ENCODE results near the gene SYT15. TPM values are rescaled to one million over a fixed set of nuclear protein-coding genes. Genes with fewer than 3 reads are reported as not detected.
"Not testable (repeated sequence)": the region's sequence is repeated elsewhere in the genome, so short reads cannot be mapped to it uniquely, and the experiment has no call there.

Gene SYT15
- total RNA-seq, 2 experiments from 2014 or later = 0.51 to 0.71 TPM

DNA sequence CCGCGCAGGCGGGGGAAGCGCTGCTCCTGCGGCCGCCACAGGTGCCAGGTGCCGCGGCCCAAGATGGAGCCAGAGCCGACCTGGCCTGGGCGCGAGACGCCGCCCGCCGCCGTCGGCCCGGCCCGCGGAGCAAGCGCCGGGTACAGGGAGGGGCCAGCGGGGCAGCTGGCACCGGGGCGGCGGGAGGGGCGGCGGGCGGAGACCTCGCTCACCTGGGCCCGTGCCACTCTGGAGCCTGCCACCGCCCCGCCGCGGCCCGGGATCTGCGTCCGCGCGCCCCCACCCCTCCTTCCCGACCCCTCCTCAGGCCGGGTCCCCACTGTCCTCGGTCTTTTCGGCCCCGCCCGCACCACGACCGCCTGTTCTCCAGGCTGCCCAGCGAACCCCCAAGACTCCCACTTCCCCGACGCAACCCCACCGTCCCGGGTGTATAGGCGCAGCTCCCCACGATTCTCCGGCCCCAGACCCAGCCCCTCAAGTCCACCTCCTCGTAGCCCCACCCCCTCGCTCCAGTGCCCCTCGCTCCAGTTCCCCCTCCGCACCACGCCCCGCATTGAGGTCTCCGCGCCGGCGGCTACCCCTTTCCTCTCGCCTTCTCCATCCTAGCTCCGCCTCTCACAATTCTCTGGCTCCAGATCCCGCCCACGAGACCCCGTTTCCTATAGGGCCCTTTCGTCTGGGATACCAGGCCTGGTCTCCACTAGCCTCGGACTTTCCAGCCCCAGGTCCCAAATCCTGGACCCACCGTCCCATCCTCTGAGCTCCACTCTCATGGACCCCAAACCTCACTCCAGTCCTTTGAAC is 22.2 kb upstream of the SYT15 start, which contains the start of gene GPRIN2:
Gene GPRIN2, minus strand, starts transcription at position 144 of the 804 bp plus-strand sequence. CDS start 5,922 bp downstream, outside the sequence.
- DNase-seq = peak; percentile 10
- Mint-ChIP-seq H3K9me3 (no peaks in the 10 kb centered on the region), H3K36me3 (no peaks in the 10 kb centered on the region), H3K27me3 (peaks cover 6% of the 10 kb centered on the region), H3K4me1 (ENCODE audit: low read depth) (peaks cover 7% of the 10 kb centered on the region), H3K4me3 (peak within 1 kb of the TSS; percentile 38), H3K27ac (no peak within 1 kb of the TSS)
- intact Hi-C loops (cut with micrococcal nuclease) = no loop called here
- ChIA-PET POLR2A (no interaction called here), CTCF (no interaction called here)

DNA sequence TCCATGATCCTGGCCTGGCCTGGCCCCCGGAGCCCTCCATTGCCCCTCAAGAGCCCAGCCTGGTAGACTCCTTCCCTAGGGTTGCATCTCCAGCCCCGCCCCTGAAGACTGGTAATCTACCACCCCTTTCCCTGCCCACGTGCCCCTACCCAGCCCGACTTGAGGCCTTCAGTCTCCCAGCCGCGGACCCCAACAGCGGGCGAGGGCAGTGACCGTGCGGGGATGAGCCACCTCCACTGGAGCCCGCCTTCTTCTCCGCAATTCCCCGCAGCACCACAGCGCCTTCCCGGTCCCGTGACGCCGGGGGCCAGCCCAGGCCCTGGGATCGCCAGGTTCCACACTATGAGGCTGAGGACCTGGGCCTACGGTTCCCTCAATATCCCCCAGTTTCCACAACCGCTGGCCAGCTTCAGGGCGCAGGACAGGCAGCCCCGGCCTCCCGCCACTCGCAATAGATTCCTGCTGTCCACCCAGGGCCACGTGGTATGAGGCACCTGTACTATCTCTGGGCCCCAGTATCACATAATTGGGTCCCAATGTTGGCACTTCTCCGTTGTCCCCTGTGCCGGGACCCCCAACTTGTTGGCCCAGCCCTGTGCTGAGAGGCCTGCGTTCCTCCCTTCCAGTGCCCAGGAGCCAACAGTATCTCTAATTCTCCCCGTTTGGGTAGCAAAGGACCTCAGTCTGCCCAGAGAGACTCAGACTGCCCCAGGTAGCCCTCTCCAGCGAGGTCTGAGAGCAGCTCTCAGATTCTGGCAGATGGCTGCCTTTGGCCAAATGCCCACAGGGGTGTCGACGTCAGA is 21.4 kb upstream of the SYT15 start:
- ChIA-PET CTCF (no interaction called here), POLR2A (no interaction called here)
- no peaks in the 10 kb centered on the region for H3K9me3 Mint-ChIP-seq
- H3K27me3 Mint-ChIP-seq = peaks cover 6% of the 10 kb centered on the region
- H3K4me3 Mint-ChIP-seq = peak overlapping the region; percentile 38
- intact Hi-C loops (cut with micrococcal nuclease) = no loop called here
- no peak overlapping the region for H3K27ac Mint-ChIP-seq
- DNase-seq = peak; percentile 8
- no peaks in the 10 kb centered on the region for H3K36me3 Mint-ChIP-seq
- peaks cover 7% of the 10 kb centered on the region for H3K4me1 Mint-ChIP-seq (ENCODE audit: low read depth)

DNA sequence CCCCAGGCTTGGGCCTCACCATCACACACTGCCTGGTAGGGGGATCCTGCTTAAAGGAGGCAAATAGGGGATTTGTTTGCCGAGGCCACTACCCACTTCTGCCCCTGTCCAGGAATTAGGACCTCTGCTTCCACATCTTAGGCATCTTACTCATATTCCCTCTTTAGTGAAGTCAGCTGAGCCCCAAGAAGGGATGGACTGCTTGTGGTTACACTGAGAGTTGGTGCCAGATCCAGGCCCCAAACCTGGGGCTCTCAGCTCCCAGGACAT is 20.9 kb upstream of the SYT15 start:
- Mint-ChIP-seq H3K4me1 (ENCODE audit: low read depth) (peaks cover 7% of the 10 kb centered on the region), H3K36me3 (no peaks in the 10 kb centered on the region), H3K27ac (no peak overlapping the region), H3K4me3 (no peak overlapping the region), H3K27me3 (peaks cover 6% of the 10 kb centered on the region), H3K9me3 (no peaks in the 10 kb centered on the region)
- peak; percentile 8 for DNase-seq
- POLR2A ChIA-PET = no interaction called here
- CTCF ChIA-PET = no interaction called here
- intact Hi-C loops (cut with micrococcal nuclease) = no loop called here

GRCh38 chr10:46558392-46559185 is 20.3 kb upstream of the SYT15 start:
- Mint-ChIP-seq H3K4me1 (ENCODE audit: low read depth) (peaks cover 7% of the 10 kb centered on the region), H3K27me3 (peaks cover 6% of the 10 kb centered on the region), H3K36me3 (no peaks in the 10 kb centered on the region), H3K4me3 (no peak overlapping the region), H3K27ac (no peak overlapping the region), H3K9me3 (no peaks in the 10 kb centered on the region)
- POLR2A ChIA-PET = no interaction called here
- peak; percentile 9 for DNase-seq
- CTCF ChIA-PET = no interaction called here
- intact Hi-C loops (cut with micrococcal nuclease) = no loop called here

GRCh38 chr10:46559231-46559671 is 19.7 kb upstream of the SYT15 start:
- Mint-ChIP-seq H3K36me3 (no peaks in the 10 kb centered on the region), H3K4me3 (no peak overlapping the region), H3K4me1 (ENCODE audit: low read depth) (peaks cover 7% of the 10 kb centered on the region), H3K27me3 (peaks cover 6% of the 10 kb centered on the region), H3K27ac (no peak overlapping the region), H3K9me3 (no peaks in the 10 kb centered on the region)
- intact Hi-C loops (cut with micrococcal nuclease) = no loop called here
- ChIA-PET CTCF (interaction anchor here (1.0 kb wide), 1 partner anchor 14 kb away, joined by 3 read pairs; no protein-coding TSS in a partner anchor), POLR2A (no interaction called here)
- no peak for DNase-seq

DNA sequence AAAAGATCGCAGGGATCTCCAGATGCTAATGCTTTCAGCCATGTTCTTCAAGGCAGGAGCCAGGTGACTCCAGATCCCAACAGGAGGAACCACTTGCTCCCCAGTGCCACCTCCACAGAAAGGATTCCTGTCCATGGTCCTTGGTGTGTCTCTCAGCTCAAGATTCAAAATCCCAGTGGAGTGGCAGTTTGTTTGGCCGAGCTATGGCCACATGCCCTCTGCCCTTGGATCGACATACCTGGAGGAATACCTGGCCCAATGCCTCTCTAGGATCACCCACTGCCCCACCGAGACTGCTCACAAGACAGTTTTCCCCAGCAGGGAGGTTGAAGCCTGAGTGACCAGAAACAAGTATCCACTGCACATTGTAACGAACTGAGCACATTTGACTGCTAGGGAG is 18.5 kb upstream of the SYT15 start:
- ChIA-PET CTCF (interaction anchor here (0.6 to 1.0 kb wide), 2 partner anchors 15 to 20 kb away, joined by 3 to 4 read pairs; no protein-coding TSS in a partner anchor), POLR2A (no interaction called here)
- H3K27ac Mint-ChIP-seq = no peak overlapping the region
- no peak overlapping the region for H3K4me3 Mint-ChIP-seq
- H3K36me3 Mint-ChIP-seq = no peaks in the 10 kb centered on the region
- H3K27me3 Mint-ChIP-seq = peaks cover 6% of the 10 kb centered on the region
- peaks cover 7% of the 10 kb centered on the region for H3K4me1 Mint-ChIP-seq (ENCODE audit: low read depth)
- H3K9me3 Mint-ChIP-seq = no peaks in the 10 kb centered on the region
- DNase-seq = no peak
- intact Hi-C loops (cut with micrococcal nuclease) = no loop called here

GRCh38 chr10:46560952-46561351 is 18.0 kb upstream of the SYT15 start:
- CTCF ChIA-PET = no interaction called here

GRCh38 chr10:46565591-46566332 is 13.2 kb upstream of the SYT15 start:
- H3K4me1 Mint-ChIP-seq (ENCODE audit: low read depth); POLR2A ChIA-PET; H3K27ac Mint-ChIP-seq; H3K36me3 Mint-ChIP-seq; H3K27me3 Mint-ChIP-seq; intact Hi-C loops (cut with micrococcal nuclease); H3K9me3 Mint-ChIP-seq; H3K4me3 Mint-ChIP-seq: not testable (repeated sequence)
- CTCF ChIA-PET = interaction anchor here (1.3 kb wide), 1 partner anchor 338 kb away, joined by 3 read pairs; no protein-coding TSS in a partner anchor
- DNase-seq = peak; percentile 69

More at GRCh38 chr10:46560952-46561351, 18.0 kb upstream of the SYT15 start:
- intact Hi-C loops (cut with micrococcal nuclease) = no loop called here
- no peak for DNase-seq
- no peak overlapping the region for H3K4me3 Mint-ChIP-seq
- POLR2A ChIA-PET = no interaction called here
- peaks cover 5% of the 10 kb centered on the region for H3K4me1 Mint-ChIP-seq (ENCODE audit: low read depth)
- no peaks in the 10 kb centered on the region for H3K36me3 Mint-ChIP-seq
- peaks cover 2% of the 10 kb centered on the region for H3K27me3 Mint-ChIP-seq
- no peak overlapping the region for H3K27ac Mint-ChIP-seq
- no peaks in the 10 kb centered on the region for H3K9me3 Mint-ChIP-seq

GRCh38 chr10:46567151-46567550 is 11.8 kb upstream of the SYT15 start:
- H3K27me3 Mint-ChIP-seq; intact Hi-C loops (cut with micrococcal nuclease); H3K9me3 Mint-ChIP-seq; H3K27ac Mint-ChIP-seq; H3K4me1 Mint-ChIP-seq (ENCODE audit: low read depth); CTCF ChIA-PET; H3K36me3 Mint-ChIP-seq; POLR2A ChIA-PET; DNase-seq; H3K4me3 Mint-ChIP-seq: not testable (repeated sequence)

GRCh38 chr10:46570655-46571054 is 8.3 kb upstream of the SYT15 start:
- H3K4me3 Mint-ChIP-seq; intact Hi-C loops (cut with micrococcal nuclease): not testable (repeated sequence)

DNA sequence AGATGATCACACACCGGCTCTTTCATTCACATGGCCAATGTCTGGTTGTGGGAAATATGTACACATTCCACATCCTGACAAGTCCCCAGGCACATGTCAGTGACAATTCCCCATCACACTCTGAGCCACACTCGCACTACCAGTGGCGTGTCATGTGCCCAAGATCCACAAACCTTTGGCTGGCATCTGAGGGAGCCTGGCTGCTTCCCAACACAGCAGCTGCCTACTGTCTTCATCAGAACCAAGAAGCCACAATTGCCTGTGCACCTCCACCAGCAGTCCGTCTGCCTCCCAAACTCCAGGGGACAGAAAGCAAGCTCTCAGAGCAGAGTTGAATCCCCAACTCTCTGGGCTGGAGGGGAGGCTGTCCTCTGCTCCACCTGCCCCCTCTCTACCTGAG is 6.2 kb upstream of the SYT15 start:
- H3K9me3 Mint-ChIP-seq; intact Hi-C loops (cut with micrococcal nuclease); H3K4me3 Mint-ChIP-seq; POLR2A ChIA-PET; H3K36me3 Mint-ChIP-seq; H3K27ac Mint-ChIP-seq; CTCF ChIA-PET; DNase-seq; H3K4me1 Mint-ChIP-seq (ENCODE audit: low read depth); H3K27me3 Mint-ChIP-seq: not testable (repeated sequence)

More at GRCh38 chr10:46570655-46571054, 8.3 kb upstream of the SYT15 start:
- CTCF ChIA-PET; H3K27me3 Mint-ChIP-seq; DNase-seq; H3K36me3 Mint-ChIP-seq; POLR2A ChIA-PET; H3K27ac Mint-ChIP-seq; H3K9me3 Mint-ChIP-seq; H3K4me1 Mint-ChIP-seq (ENCODE audit: low read depth): not testable (repeated sequence)

DNA sequence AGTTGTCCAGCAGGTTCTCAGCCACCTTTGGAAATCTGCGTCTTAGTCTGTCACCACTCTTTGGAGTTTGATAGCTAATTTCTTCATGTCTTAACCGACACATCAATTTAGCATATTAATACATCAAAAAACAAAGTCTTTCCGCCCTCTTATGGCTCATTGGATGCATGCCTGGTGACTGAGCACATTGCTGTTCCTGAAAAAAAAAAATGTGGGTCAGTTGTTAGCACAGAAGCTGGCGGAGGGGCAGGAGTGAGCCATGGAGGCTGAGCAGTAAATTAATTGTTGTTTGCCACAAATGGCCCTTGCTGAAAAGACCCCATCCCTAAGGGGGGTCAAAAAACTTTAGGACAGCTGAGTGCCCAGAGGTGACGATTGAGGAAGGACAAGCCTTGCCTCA is 5.6 kb upstream of the SYT15 start:
- intact Hi-C loops (cut with micrococcal nuclease); H3K27me3 Mint-ChIP-seq; H3K4me3 Mint-ChIP-seq; H3K27ac Mint-ChIP-seq; H3K36me3 Mint-ChIP-seq; DNase-seq; H3K4me1 Mint-ChIP-seq (ENCODE audit: low read depth); POLR2A ChIA-PET; CTCF ChIA-PET; H3K9me3 Mint-ChIP-seq: not testable (repeated sequence)

All from activated CD4-positive, alpha-beta memory T cell treated with anti-CD3 and anti-CD28 coated beads for 36 hours (primary cell).